GM19455 (cell line): ENCODE data around the gene TRPV3.
"Not testable (repeated sequence)": the region's sequence is repeated elsewhere in the genome, so short reads cannot be mapped to it uniquely, and the experiment has no call there.

ENCODE experiments used
- ATAC-seq: cut with Tn5 transposase; IDR thresholded peaks from one replicate; pipeline ENCODE4 v1.9.1; 2021; ENCODE audit not compliant: unreplicated experiment

Gene TRPV3

DNA sequence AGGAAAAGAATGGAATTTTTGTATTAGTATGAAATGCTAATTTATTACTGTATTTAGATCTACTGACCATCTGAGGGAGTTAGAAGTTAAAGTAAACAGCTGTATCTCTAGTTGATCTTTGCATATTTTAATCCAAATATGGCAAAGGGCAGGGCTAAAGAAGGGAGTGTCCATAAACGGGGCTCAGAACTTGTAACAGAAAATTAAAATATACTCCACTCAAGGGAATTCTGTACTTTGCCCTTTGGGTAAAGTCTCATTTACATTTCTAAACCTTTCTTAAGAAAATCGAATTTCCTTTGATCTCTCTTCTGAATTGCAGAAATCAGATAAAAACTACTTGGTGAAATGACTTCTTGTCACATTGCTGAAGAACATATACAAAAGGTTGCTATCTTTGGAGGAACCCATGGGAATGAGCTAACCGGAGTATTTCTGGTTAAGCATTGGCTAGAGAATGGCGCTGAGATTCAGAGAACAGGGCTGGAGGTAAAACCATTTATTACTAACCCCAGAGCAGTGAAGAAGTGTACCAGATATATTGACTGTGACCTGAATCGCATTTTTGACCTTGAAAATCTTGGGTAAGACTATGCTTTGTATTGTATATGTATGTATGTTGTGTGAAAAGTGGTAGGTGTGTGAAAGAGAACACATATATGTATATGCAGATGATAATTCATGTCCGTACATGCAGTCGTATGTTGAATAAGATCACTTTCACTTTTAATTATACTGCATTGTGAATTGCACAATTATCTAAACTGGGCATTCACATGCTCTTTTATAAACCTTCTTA lies 81.6 kb downstream of the TRPV3 start, which contains the start of gene ASPA:
Gene ASPA, plus strand, starts transcription at position 186 of the 799 bp plus-strand sequence. Its CDS starts 163 bp downstream, at position 349.
- no peak for ATAC-seq

- no peak for ATAC-seq
Measured at GRCh38 chr17:3475251-3475685, 82.3 kb downstream of the TRPV3 start.

DNA sequence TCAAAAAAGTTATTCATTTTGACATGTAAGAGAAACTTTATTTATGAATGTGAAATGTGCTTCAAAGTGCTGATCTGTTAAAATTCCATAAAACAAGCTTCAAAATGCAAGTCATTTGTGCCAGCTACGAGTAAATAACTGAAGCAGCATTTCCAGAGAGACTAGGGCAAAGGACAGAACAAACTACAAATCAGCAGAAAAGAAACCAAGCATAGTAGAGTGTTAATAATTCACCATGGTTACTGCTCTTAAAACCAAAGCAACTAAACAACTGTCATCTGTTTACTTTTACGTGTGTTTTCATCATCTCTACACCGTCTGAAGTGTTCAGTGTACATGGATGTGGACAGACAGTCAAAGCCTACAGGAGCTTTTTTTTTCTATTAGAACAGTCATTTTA lies 83.4 kb downstream of the TRPV3 start:
- ATAC-seq: no peak

- no peak for ATAC-seq
Measured at GRCh38 chr17:3472137-3472536, 85.5 kb downstream of the TRPV3 start.

DNA sequence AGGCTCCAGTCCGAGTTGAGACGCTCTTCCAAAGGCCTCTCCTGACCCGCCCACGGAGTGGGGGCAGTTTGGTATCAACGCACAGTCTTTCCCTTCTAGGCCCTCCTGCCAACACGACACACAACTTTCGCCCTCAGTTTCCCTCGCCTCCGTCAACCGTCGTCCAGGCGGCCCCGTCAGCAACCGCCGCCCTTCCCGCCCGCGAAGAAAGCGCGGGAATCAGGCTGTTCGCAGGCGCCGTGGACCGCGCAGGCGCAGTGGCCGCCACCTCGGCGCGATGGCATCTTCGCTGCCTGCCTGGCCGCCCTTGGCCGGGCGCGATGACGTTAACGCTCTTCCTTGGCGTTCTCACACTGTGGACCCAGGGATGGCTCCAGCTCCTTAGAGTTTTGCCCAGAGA lies 86.0 kb downstream of the TRPV3 start, which contains the start of gene SPATA22:
Gene SPATA22, minus strand, starts transcription at position 221 of the 400 bp plus-strand sequence. CDS start 2,494 bp downstream, outside the sequence.
- ATAC-seq: no peak

DNA sequence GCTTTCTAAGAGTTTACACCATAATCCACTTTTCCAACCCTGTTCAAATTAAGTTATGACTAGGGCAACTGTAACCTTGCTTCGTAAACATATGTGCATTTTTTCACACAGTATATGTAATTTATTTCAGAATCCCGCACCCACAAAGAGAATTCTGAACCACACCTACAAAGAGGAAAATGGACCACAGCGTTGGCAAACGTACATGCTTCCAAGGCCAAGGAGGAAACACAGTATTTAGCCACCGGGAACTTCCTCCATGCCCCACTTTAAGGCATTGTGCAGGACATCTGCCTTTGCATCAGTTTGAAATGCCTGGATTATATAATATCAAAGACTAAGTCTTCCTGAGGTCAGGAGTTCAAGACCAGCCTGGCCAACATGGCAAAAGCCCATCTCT lies 88.1 kb downstream of the TRPV3 start:
- no peak for ATAC-seq

DNA sequence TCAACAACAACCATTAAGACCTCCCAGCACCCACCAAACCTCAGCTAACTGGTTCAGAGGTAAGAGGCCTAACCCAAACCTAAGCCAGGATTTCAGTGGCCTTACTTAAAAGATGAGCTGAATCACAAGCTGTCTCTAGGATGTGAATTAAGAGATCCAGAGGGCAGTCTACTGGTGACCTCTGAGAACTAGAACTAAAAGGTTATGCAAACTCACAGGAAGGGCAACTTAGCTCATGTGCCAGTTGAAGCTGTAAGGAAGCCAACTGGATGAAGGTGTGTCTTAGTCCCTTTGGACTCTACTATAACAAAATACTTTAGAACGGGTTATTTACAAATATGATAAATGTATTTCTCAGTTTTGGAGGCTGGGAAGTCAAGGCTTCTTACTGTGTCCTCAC lies 91.3 kb downstream of the TRPV3 start:
- not testable (repeated sequence) for ATAC-seq
